GM12875 (cell line): Measurements from ENCODE around the gene FAM50B.

Source experiments
- H3K4me3 ChIP-seq: one replicate; pipeline ENCODE4 v1.5.1; 2011; ENCODE audit warnings: low read depth, low read length, control low read depth
- TF ChIP-seq, protein P1 (sequence below): IDR thresholded peaks from 2 replicates; pipeline ENCODE4 v1.5.1; 2011; ENCODE audit warnings: low read depth, mild to moderate bottlenecking, control low read depth, inconsistent platforms, low read length, moderate library complexity, borderline replicate concordance; ENCODE audit not compliant: insufficient read depth

FAM50B gene

DNA sequence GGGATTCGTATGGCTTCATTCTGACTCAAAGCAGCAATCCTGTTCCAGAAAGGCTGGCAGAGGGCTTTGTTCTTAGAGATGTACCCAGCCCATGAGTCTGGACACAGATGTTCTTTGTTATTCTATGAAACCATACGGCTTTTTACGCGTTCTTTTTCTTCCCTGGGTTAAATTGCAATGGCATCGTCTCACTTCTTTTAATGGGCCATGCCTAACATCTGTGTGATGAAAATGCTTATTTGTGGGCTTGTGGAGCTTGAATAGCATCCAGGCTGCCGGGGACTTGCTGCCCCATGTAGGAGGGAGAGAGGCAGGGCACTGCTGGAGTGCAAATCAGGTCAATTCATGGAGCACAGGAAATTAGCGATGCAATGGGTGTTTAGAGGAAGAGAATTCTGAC lies 19.4 kb downstream of the FAM50B start:
- TF ChIP-seq, protein P1, sequence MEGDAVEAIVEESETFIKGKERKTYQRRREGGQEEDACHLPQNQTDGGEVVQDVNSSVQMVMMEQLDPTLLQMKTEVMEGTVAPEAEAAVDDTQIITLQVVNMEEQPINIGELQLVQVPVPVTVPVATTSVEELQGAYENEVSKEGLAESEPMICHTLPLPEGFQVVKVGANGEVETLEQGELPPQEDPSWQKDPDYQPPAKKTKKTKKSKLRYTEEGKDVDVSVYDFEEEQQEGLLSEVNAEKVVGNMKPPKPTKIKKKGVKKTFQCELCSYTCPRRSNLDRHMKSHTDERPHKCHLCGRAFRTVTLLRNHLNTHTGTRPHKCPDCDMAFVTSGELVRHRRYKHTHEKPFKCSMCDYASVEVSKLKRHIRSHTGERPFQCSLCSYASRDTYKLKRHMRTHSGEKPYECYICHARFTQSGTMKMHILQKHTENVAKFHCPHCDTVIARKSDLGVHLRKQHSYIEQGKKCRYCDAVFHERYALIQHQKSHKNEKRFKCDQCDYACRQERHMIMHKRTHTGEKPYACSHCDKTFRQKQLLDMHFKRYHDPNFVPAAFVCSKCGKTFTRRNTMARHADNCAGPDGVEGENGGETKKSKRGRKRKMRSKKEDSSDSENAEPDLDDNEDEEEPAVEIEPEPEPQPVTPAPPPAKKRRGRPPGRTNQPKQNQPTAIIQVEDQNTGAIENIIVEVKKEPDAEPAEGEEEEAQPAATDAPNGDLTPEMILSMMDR: no peak
- no peak overlapping the region for H3K4me3 ChIP-seq

DNA sequence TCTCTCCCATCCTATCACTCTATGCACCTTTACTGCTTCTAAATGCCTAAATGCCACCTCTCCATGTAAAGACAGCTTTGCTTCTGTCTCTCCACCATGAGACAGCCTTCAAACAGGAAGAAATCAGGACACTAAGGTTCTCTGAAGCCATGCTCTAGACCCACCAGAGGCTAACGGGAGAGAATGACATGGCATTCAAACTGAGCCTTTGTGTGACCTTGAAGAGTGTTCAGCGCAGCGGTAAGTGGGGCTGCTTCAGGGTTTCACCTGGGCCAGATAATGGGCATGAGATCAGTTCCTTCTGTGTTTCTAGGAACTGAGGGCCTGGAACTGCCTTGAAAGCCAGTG lies 20.1 kb downstream of the FAM50B start:
- TF ChIP-seq, protein P1: no peak

DNA sequence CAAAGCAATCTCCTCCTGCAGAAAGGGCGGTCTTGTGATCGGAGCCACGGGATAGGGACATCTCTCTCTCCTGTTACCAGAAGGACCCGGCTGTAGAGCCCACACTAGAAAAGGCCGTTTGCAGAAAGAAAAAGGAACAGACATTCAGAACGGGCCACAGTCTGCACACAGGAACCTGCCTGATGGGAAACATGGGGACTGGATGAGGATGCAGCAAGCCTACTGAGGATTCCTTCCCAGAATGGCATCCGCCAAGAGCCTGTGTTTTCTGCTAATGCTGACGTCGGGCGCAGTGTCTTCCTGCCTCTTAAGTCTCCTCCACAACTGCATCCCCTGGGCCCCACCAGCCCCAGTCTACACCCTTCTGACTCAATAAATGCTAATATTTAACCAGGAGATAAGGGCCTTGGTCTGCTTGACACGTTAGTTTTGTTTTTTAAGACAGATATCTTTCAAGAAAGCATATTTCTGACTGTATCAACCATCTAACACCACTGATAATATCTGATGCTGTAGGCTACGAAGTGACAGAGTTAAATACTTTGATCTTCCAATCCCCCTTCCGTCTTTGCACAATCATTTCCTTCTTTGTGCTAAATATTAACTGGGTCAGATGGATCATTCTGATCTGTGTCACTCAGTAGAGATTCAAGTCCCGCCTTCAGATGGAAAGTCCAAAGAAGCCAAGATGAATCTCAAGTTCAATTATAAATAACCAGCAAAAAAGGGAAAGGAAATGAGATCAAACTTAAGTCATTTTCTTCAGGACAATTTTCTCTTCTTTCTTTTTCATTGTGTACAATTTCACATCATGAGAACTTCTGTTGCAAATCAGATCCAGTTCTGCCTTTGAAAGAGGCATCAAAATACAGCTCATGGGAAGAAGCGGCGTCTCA lies 20.7 kb downstream of the FAM50B start:
- TF ChIP-seq, protein P1: no peak
- no peak overlapping the region for H3K4me3 ChIP-seq

More for the DNA sequence above, 20.1 kb downstream of the FAM50B start:
- H3K4me3 ChIP-seq: no peak overlapping the region

DNA sequence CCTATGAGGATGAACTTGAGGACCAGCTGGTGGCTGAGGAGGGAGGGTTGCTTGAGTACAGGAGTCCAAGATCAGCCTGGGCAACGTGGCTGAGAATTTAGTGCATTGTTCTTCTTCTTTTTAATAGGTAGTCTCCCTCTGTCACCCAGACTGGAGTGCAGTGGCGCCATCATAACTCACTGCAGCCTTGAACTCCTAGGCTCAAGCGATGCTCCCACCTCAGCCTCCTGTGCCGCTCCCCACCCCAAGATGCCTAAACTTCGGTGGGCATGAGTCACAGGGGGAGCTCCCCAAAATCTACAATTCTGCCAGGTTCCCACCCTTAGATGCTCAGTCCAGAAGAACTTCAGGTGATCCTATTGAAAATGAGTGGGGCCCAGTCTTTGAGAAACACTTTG lies 21.4 kb downstream of the FAM50B start:
- no peak overlapping the region for H3K4me3 ChIP-seq
- TF ChIP-seq, protein P1: no peak

DNA sequence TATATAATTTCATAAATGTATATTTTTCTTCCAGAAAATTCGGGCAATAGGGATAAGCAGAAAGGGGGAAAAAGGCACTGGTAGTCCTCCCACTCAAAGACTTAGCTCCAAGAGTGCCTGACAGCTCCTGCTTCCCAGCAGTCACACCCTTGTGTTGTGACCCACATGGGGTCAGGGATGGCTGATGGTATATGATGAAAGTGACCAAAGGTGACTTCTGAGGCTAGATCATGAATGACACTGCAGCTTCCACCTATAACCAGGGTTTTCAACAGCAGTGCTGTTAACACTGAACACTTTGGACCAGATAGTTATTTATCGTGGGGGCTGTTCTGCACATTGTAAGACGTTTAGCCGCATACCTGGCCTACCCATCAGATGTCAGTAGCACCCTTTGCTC lies 22.3 kb downstream of the FAM50B start:
- H3K4me3 ChIP-seq: no peak overlapping the region
- TF ChIP-seq, protein P1: no peak

DNA sequence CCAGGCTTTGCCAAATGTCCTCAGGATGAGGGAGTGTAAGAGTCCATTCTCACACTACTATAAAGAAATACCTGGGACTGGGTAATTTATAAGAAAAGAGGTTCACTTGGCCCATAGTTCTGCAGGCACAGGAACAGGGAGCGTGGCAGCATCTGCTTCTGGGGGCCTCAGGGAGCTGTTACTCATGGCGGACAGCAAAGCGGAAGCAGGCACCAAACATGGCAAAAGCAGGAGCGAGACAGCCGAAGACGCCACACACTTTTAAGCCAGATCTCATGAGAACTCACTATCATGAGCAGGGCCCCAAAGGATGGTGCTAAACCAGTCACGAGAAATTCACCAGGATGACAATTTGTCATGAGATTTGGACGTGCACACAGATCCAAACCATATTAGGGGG lies 22.8 kb downstream of the FAM50B start:
- TF ChIP-seq, protein P1: no peak

DNA sequence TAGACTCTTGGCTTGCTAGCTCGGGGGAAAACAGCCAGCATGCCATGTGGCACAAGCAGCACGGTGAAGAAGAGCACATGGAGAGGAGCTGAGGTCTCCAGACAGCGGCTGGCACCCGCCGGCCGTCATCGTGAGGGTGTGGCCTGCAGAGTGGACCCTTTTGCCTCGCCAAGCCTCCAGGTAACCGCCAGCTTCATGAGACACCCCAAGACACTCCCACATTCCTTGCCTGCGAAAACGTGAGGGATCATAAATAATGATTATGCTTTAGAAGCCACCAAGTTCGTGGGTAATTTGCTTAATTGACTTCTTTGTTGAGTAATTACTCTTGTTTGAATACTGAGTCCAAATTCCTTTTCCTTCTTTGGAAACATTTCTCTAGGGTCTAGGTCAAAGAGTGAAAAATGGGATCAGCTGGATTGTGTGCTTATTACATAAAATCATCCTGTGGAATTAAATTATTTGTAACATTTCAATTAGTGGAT lies 23.2 kb downstream of the FAM50B start:
- TF ChIP-seq, protein P1: no peak

More for the DNA sequence above, 22.8 kb downstream of the FAM50B start:
- H3K4me3 ChIP-seq: no peak overlapping the region

More for the DNA sequence above, 23.2 kb downstream of the FAM50B start:
- H3K4me3 ChIP-seq: no peak overlapping the region
